HFF-Myc (cell line): ENCODE results near the gene ADNP.
A peak's percentile ranks its signal among the peaks of the same experiment; 100 is the strongest.

Source experiments
- DNase-seq: peaks from one replicate; pipeline ENCODE4 v3.0.0-alpha.2; 2011; ENCODE audit warnings: low read depth; ENCODE audit errors: extremely low read depth
- H3K4me3 ChIP-seq: replicated peaks from 2 replicates; pipeline ENCODE4 v1.5.1; 2011; ENCODE audit warnings: low read depth, mild to moderate bottlenecking, control low read depth, low read length
- TF ChIP-seq, protein P1 (sequence below): IDR thresholded peaks from 2 replicates; pipeline ENCODE4 v1.5.1; 2012; ENCODE audit warnings: mild to moderate bottlenecking, low read depth, low read length, control low read depth; ENCODE audit errors: missing control alignments

The ADNP gene

DNA sequence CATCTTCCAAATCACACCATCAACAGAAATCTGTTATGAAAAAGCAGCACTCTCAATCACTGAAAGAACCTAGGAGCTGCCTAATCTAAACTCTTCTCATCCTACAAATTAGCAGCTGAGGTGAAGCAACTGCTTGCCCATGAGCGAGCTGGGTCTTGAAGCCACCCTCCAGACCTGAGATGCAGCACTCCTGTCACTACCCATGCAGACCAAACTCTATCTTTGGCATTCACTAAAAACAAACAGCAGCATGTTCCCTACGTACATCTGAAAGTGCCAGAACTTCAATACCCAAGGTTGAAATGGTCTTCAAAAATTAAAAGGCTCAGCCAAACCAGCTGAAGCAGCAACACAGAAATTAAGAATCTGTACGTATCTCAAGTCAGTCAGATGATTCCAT is 14.3 kb downstream of the ADNP start:
- DNase-seq: no peak
- no peak overlapping the region for H3K4me3 ChIP-seq
- TF ChIP-seq, protein P1, sequence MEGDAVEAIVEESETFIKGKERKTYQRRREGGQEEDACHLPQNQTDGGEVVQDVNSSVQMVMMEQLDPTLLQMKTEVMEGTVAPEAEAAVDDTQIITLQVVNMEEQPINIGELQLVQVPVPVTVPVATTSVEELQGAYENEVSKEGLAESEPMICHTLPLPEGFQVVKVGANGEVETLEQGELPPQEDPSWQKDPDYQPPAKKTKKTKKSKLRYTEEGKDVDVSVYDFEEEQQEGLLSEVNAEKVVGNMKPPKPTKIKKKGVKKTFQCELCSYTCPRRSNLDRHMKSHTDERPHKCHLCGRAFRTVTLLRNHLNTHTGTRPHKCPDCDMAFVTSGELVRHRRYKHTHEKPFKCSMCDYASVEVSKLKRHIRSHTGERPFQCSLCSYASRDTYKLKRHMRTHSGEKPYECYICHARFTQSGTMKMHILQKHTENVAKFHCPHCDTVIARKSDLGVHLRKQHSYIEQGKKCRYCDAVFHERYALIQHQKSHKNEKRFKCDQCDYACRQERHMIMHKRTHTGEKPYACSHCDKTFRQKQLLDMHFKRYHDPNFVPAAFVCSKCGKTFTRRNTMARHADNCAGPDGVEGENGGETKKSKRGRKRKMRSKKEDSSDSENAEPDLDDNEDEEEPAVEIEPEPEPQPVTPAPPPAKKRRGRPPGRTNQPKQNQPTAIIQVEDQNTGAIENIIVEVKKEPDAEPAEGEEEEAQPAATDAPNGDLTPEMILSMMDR: no peak

DNA sequence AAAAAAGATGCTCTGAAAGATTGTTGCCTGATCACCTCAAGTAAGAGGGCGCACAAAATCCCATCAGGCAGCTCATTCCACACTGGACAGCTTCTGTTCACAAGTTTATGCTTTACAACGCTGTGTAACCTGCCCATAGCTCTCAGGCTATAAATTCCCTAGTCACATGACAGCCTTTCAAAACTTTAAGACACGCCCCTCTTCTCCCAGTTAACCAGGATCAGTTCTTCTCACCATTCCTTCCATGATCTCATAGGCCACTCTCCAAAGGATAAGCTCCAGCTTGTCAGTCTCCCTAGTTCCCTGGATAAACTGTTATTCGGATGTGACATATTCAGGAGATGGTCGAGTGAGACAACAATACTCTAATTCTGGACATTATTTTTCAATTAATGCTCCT is 15.0 kb downstream of the ADNP start:
- no peak overlapping the region for H3K4me3 ChIP-seq
- TF ChIP-seq, protein P1: no peak
- no peak for DNase-seq

DNA sequence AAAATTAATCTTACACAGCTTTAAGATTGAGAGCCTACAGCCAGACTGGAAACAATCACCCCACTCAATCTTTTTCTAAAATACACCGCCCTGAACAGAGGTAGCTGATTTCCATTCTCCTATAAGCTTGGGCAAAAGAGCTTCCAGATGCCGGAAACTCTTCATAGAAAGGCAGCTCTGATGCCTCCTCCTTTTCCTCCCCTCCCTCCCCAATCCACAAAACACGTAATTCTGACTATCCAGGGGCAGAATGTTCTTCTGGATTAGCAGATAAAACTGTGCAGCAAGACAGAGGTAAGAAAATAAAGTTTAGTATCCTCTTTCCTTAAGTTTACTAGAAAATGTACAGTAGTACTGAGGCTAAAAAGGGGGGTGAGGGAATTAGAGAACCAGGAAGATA is 15.8 kb downstream of the ADNP start:
- TF ChIP-seq, protein P1: no peak
- no peak for DNase-seq
- no peak overlapping the region for H3K4me3 ChIP-seq

DNA sequence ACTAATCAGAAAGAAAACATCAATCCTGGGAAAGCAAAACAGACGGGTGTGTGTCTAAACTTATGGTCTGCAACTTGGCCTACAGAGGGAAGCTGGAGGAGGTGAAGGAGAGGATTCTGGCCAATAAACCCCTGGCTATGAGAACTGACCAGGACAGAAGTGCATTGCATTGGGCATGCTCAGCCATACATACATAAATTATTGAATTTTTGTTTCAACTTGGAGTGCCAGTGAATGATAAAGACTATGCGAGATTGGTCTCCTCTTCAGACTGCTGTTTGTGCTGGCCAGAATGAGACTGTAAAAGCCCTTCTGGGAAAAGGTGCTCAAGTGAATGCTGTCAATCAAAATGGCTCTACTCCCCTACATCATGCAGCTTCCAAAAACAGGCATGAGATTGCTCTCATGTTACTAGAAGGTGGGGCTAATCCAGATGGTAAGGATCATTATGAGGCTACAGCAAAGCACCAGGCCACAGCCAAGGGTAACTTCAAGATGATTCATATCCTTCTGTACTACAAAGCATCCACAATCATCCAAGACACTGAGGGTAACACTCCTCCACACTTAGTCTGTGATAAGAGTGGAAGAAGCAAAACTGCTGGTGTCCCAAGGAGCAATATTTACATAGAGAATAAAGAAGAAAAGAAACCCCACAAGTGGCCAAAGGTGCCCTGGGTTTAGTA is 17.4 kb downstream of the ADNP start:
- peak; percentile 65 for DNase-seq
- TF ChIP-seq, protein P1: no peak
- no peak overlapping the region for H3K4me3 ChIP-seq

DNA sequence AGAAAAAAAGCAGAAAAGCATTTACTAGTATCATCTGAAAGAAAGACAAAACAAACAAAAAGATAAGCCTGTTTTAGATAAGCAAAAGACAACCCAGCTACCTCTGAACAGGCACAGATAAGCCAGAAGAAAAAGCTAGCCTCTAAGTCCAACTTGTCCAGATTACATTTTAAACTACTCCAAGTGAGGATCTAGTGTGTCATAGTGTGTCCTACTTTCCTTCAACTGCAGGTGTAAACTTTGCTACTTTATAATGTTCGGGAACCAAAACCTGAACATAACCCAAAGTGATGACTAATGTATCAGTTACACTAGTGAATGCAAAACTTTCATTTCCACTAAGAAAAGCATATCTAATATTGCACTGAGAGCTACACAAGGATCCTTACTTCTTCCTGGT is 19.5 kb downstream of the ADNP start:
- no peak for DNase-seq
- TF ChIP-seq, protein P1: no peak

DNA sequence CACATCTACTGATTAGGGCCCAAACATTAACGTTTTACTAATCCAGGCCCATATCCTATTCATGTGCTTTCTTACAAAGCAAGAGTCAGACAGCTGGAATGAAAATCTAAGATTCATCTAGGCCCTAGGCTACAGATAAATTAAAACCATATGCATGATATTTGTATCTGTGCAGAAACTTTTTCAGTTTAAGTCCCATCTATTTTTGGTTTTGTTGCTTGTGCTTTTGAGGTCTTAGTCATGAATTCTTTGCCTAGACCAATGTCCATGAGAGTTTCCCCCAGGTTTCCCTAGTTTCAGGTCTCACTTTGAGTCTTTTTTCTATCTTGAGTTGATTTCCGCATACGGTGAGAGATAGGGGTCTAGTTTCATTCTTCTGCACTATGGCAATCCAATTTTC is 20.2 kb downstream of the ADNP start:
- DNase-seq: peak; percentile 85
- TF ChIP-seq, protein P1: no peak
- H3K4me3 ChIP-seq: no peak overlapping the region

More for the DNA sequence above, 19.5 kb downstream of the ADNP start:
- H3K4me3 ChIP-seq: 0 out of 2 replicates have a peak overlapping the region, but pooled peaks have one; percentile 3

DNA sequence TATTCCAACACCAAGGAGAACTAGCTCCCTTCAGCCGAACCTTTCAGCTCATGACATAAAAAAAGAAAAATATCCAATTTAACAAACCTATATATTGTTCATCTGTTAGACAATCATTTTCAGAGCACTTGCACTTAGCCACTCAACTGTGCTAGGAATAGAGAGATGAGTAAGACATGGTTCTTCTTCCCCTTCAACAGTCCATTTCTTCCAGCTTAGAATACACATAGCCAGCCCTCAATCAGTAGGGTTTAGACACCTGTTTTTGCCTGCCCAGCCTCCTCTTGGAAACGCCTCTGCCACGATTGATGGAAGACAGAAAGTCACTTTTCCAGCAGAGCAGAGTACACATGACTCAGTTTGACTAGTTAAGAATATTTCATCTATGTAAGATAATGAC is 21.8 kb downstream of the ADNP start:
- H3K4me3 ChIP-seq: no peak overlapping the region
- no peak for DNase-seq
- TF ChIP-seq, protein P1: no peak
